PC-9 (cell line): ENCODE results near the gene LCN9.

Experiments used
- EZH2 ChIP-seq: fragments of 200-600 bp; sonication (generic); IDR thresholded peaks from 2 replicates; pipeline ENCODE4 v1.8.0; 2017; ENCODE audit warnings: antibody characterized with exemption, low read depth
- TF ChIP-seq, protein P1 (sequence below): fragments of 200-600 bp; sonication (generic); conservative IDR thresholded peaks from 2 replicates; pipeline ENCODE4 v1.6.1; 2017; ENCODE audit warnings: mixed run types, antibody characterized with exemption, mild to moderate bottlenecking, moderate library complexity

DNA sequence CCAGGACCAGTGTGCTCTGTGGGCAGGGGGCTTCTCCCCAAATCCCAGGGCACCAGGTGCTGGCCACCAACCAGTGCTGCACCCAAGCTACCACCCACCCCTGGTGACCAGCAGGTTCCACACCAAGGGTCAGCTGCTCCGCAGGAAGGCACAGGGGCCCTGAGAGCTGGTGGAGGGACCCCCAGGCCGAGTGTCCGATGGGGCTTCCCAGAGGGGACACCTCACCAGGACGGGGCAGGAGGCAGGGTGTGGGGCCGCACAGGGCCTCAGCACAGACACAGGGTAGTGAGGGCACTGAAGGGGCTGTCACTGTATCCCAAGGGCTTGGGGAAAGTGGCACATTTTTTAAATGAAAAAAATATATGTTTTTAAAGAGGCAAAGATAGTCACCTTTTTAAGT is 18.1 kb downstream of the LCN9 start:
- TF ChIP-seq, protein P1, sequence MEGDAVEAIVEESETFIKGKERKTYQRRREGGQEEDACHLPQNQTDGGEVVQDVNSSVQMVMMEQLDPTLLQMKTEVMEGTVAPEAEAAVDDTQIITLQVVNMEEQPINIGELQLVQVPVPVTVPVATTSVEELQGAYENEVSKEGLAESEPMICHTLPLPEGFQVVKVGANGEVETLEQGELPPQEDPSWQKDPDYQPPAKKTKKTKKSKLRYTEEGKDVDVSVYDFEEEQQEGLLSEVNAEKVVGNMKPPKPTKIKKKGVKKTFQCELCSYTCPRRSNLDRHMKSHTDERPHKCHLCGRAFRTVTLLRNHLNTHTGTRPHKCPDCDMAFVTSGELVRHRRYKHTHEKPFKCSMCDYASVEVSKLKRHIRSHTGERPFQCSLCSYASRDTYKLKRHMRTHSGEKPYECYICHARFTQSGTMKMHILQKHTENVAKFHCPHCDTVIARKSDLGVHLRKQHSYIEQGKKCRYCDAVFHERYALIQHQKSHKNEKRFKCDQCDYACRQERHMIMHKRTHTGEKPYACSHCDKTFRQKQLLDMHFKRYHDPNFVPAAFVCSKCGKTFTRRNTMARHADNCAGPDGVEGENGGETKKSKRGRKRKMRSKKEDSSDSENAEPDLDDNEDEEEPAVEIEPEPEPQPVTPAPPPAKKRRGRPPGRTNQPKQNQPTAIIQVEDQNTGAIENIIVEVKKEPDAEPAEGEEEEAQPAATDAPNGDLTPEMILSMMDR = no peak
- no peak for TF ChIP-seq EZH2
